HFF-Myc (cell line): ENCODE results near the gene C5.

Experiments used
- DNase-seq: peaks from one replicate; pipeline ENCODE4 v3.0.0-alpha.2; 2011; ENCODE audit warnings: low read depth; ENCODE audit errors: extremely low read depth
- H3K4me3 ChIP-seq: replicated peaks from 2 replicates; pipeline ENCODE4 v1.5.1; 2011; ENCODE audit warnings: low read depth, mild to moderate bottlenecking, control low read depth, low read length
- TF ChIP-seq, protein P1 (sequence below): IDR thresholded peaks from 2 replicates; pipeline ENCODE4 v1.5.1; 2012; ENCODE audit warnings: mild to moderate bottlenecking, low read depth, low read length, control low read depth; ENCODE audit errors: missing control alignments

Gene C5

DNA sequence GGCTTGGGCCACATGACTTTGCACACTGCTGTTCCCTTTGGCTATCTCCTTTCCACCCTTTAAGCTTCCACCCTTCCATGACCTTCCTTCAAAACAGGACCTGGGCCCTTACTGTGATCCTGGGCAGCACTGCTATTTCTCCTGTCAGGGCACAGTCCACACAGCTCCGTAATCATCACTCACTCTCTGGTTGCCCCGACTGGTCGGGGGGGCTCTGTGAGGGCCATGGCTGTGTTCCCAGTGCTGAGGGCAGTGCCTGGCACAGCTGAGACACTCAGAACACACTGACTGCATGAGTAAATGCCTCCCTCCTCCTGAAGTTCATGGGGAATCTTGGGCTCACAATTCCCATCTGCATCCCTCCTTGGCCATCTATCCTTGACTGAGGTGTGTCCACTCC, 135.7 kb downstream of the C5 start:
- no peak overlapping the region for H3K4me3 ChIP-seq
- no peak for DNase-seq
- TF ChIP-seq, protein P1, sequence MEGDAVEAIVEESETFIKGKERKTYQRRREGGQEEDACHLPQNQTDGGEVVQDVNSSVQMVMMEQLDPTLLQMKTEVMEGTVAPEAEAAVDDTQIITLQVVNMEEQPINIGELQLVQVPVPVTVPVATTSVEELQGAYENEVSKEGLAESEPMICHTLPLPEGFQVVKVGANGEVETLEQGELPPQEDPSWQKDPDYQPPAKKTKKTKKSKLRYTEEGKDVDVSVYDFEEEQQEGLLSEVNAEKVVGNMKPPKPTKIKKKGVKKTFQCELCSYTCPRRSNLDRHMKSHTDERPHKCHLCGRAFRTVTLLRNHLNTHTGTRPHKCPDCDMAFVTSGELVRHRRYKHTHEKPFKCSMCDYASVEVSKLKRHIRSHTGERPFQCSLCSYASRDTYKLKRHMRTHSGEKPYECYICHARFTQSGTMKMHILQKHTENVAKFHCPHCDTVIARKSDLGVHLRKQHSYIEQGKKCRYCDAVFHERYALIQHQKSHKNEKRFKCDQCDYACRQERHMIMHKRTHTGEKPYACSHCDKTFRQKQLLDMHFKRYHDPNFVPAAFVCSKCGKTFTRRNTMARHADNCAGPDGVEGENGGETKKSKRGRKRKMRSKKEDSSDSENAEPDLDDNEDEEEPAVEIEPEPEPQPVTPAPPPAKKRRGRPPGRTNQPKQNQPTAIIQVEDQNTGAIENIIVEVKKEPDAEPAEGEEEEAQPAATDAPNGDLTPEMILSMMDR: no peak

DNA sequence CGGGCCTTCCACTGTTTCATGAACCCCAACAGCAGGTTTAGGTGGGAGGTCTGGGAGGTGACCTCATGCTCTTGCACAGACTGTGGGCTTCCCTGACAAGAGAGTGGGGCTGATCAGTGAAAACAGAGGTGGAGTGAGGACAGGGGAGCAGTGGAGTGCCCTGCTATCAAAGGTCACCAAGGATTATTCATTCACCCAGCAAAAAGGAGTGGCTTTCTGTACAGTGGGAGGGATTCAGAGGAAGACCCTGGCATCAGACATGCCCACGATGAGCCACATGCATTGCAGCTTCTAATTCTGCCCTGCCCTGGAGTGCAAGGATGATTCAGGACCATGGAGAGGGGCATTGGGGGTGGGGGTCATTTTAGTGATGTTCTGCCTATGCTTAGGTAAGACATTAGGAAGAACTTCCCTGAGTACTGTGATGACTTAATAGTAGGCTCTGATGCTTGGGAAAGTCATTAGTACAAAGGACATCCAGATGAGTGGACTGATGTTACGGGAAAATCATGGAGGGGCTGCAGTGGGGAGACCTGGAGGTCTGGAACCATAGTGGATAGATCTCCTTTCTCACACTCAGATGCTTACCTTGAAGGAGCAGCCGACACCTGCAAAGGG, 136.3 kb downstream of the C5 start:
- TF ChIP-seq, protein P1: no peak
- DNase-seq: no peak
- no peak overlapping the region for H3K4me3 ChIP-seq

DNA sequence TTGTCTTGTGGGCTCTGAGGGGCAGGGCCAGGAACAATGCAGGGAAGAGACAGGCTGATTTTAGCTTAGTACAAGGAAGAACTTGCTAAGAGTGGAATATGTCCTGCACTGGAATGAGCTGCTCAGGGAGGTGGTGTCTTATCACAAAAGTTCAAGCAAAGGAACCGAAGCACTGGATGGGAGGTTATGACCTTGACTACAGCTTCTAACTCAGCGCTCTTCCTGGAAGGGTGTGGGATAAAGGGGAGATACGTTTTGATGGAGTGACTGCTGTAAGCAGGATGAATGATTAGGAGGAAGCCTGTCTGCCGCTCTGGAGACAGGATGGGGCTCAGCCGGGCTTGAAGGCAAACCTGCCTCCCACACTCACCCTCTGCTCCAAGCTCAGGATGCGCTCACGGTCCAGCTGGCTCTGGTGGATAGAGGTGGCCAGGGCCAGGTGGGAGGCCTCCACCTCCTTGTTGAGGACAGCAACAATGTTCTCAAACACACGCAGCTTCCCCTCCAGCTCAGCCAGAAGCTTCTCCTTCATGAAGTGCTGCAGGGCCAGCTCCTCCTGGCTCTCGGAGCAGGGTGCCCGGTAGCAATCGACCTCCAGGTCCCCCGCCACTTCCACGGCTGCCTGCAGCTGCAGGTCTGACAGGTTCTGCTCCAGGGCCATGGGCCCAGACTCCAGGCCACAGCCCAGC, 137.0 kb downstream of the C5 start:
- TF ChIP-seq, protein P1: no peak

DNA sequence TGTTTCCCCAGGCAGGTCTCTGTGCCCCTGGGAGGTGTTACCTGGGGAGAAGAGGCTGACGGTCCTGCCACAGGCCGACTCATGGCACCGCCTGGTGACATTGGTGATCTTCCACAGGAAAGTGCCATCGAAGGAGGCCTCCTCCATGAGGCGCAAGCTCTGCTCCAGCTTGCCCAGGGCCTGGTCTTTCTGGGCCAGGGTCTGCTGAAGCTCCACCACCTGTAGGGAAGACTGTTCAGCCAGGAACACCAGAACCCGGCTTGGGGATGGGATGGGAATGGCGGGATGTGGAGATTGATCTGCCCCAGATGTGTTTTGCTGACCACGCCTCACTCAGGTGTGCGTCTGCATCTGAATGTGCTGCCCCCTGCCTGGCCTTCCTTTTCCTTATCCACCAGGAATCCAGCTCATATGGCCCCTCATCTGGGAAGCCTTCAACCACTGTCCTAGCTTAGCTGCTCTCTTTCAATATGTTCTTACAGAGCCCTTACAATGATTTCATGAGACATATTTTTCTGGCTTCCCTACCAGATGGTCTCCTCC, 138.7 kb downstream of the C5 start:
- DNase-seq: no peak
- TF ChIP-seq, protein P1: peak; percentile 6
- no peak overlapping the region for H3K4me3 ChIP-seq

More for the DNA sequence above, 137.0 kb downstream of the C5 start:
- H3K4me3 ChIP-seq: no peak overlapping the region
- no peak for DNase-seq

GRCh38 chr9:120910643-120911042, 139.4 kb downstream of the C5 start:
- TF ChIP-seq, protein P1: no peak
- DNase-seq: no peak
- H3K4me3 ChIP-seq: no peak overlapping the region

- TF ChIP-seq, protein P1: no peak
- no peak for DNase-seq
- H3K4me3 ChIP-seq: no peak overlapping the region
Observed at GRCh38 chr9:120909904-120910303, 140.2 kb downstream of the C5 start.
